ENCODE data around the gene PPFIA3.
"Not testable (repeated sequence)": the region's sequence is repeated elsewhere in the genome, so short reads cannot be mapped to it uniquely, and the experiment has no call there.

The PPFIA3 gene

GRCh38 chr19:49150106-49150943 lies 31.0 kb downstream of the PPFIA3 start:
- DNase-seq, result peak; percentile 30

GRCh38 chr19:49150944-49151243 lies 31.6 kb downstream of the PPFIA3 start:
- no peak for DNase-seq

DNA sequence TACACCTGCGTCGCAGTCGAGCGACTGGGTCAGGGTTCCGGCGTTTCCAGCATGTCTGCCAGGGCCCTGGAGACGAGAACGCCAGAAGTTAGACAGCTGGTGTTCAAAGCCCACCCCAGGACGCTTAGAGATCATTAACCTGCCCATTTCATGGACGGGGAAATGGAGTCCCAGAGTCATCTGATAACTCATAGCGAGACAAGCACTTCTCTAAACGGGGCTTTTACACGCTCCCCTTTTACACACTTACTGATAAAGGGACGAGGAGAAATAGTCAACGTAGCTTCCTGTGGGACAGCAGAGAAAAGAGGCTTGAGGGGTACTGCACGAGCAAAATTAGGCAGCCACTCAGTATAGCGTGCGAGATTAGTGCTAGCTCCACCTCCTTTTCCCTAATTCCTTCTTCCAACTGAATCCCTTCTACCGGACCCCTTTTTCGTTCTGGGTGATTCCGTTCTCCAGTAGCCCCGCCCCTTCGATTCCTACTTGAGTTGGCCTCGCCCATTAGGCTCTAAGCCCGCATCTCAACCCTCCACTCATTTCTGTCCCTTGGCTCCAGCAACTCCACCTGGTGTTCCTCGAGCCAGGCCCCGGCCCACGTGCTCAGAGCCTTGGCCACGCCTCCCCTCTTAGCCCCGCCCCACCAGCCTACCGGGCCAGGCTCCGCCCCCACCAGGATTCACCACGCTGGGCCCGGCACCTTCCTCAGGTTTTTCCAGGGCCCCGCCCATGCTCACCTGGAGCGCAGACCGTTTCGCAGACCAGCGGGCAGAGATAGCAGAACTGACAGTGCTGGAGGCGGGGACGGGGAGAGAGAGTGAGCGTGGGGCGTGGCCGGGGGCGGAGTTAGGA lies 32.1 kb downstream of the PPFIA3 start:
- DNase-seq, result peak; percentile 38

GRCh38 chr19:49152119-49152550 lies 32.8 kb downstream of the PPFIA3 start:
- DNase-seq, result no peak

DNA sequence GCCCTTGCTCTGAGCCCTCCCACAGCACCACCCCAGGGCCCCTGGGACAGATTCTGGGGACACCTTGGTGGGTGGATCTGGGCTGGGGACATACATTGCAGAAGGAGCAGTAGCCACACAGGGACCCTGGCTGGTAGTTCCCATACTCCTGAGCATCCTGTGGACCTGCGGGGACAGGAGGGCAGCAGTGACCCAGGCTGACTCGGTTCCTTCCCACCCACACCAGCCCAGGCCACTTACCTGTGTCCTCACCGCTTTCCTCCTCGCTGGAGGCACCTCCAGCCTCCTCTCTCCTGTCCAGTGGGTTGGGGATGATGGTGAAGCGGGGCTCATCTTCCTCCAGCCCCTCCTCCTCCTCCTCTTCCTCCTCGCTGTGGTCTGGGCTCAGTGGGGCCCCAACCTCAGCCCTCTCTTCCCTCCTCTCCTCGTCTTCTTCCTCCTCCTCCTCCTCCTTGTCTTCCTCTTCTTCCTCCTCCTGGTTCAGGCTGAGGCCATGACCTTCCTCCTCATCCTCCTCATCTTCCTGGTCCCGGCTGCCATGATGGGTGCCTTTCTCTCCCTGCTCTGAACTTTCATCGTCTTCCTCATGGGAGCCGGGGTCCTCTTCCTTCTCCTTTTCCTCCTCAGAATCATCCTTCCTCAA lies 33.9 kb downstream of the PPFIA3 start:
- DNase-seq, result no peak

GRCh38 chr19:49154279-49154678 lies 34.9 kb downstream of the PPFIA3 start:
- no peak for DNase-seq

DNA sequence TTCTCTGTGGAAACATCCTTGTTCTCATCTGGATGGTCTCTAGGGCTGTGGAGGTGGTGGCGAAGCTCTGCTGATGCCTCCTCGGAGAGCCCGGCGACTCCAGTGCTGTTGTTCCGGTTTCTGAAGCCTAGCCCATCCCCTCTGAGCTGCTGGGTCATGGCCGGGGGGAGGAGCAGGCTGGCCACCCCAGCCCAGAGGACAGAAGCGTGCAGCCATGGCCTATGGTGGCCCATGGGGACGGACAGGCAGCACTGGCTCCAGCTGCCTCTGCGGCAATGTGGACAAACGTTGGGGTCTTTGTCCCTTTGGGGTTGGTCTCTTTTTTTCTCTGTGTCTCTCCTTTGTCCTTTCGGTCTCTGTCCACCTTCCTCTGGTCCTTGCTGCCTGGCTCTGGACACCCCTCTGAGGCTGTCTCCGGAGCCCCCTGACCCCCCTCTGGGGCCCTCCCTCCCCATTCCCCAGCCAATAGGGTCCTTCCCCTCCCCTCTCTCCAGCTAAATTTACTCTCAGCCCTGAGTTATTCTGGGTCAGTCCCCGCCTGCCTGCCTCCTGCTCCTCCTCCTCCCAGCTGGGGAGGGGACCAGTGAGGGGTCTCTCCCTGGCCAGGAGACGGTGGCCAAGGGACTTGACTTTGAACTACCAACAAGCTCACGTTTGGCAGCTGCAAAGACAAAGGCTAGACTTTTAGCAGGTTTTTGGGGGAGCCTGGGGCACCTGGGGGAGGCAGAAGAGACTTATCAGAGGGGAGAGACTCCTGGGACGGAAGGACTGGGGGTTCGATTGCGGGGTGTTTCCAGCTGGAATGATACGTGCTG lies 35.9 kb downstream of the PPFIA3 start, which contains the start of gene HRC:
TSS of gene HRC (minus strand) at position 392 of the 815 bp plus-strand sequence. CDS start at position 233, 159 bp downstream.
- no peak for DNase-seq

DNA sequence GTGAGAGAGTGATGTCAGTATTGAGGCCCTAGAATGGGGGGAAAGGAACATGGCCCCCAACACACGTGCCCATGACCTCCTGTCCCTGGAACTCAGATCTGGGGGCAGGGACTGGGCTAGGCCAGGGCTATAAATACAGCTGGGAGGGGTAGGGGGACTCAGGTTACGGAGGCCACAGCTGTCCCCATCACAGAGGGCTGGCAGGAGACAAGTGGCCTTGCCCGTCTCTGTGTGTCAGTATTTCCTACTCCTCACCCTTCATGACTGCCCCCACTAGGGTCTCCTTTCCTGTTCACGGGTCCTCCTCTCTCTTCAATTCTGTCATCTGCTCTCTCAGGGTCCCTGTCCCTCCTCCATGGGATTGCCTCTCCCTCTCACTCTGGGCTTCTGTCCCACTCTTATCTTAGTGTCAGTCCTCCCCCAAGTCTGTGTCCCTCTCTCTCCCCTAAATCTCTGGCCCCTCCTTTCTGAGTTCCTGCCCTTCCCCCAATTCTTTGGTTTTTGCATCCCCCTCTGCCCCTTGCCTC lies 36.5 kb downstream of the PPFIA3 start:
- DNase-seq, result no peak

DNA sequence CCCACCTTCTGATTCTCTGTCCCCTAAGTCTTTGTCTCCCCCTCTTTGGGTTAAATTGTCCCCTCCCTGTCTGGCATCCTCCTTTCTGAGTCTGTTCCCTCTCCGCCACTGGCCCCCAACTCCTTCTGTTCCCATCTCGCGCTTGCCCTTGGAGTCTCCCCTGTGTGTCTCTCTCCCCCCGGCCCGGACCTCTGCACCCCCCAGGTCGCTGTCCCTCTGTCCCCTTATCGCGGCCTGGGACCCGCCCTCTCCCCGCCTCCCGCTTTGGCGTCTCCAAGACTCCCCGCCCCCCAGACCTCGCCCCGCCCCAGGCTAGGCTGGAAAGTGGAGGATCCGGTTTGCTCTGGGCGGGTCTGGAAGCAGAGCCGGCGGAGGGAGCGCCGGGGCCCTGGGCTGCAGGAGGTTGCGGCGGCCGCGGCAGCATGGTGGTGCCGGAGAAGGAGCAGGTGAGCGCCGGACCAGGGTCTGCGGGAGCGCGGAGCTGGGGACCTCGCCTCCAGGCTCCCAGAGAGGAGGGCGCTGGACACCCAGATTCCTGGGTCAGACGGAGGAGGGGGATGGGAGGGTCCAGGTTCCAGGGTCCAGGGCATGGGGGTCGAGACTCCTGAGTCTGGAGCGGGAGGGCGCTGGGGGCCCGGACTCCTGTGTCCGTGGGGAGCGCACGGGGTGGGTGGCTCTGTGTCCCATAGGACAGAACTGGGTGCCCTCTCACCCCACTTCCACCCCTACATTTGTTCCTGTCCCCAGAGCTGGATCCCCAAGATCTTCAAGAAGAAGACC lies 38.3 kb downstream of the PPFIA3 start, which contains the start of gene TRPM4:
TSS of gene TRPM4 (plus strand) at position 348 of the 780 bp plus-strand sequence. CDS start at position 423, 75 bp downstream.
- DNase-seq, result no peak

DNA sequence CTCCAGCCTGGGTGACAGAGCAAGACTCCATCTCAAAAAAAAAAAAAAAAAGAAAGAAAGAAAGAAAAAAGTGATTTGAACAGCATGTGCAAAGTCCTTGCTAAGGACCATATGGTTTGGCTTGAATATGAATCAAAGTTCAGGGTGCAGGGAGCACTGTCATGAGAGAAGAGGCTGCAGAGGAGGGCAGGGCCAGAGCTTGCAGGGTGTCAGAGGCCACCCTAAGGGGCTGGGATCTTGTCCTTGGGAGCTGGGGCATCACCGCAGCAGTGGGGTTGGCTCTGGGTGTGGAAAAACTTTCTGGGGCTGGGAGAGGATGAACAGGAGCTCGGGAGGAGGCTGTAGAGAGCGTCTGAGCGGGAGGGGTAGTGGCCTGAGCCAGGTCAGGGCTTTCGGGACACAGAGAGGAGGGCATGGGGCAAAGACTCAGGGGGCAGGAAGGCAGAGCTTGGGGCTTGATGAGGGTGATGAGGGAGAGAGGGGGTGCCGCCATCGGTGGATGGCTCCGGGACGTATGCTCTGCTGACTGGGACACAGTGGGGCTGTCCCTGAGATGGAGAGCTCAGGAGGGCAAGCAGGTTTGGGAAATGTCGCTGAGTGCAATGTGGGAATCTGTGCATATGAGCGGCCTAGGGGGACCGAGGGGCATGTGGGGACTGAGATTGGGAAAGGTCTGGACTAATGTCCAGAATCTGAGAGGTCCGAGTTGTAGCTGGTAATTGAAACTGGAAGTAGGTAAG lies 41.3 kb downstream of the PPFIA3 start:
- DNase-seq, result no peak

DNA sequence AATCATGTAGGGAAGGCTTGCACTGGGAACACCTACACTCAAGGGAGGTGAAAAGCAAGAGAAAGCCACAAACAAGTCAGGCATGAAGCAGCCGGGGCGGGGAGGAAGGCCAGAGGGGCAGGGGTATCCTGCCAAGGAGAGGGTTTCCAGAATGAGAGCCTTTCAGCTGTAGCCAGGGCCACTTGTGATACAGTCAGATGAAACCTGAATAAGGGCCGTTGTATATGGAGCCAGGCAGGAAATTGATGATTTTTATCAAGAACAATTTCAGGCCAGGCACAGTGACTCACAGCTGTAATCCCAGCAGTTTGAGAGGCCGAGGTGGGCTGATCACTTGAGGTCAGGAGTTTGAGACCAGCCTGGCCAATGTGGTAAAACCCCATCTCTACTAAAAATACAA lies 42.6 kb downstream of the PPFIA3 start:
- DNase-seq, result no peak

DNA sequence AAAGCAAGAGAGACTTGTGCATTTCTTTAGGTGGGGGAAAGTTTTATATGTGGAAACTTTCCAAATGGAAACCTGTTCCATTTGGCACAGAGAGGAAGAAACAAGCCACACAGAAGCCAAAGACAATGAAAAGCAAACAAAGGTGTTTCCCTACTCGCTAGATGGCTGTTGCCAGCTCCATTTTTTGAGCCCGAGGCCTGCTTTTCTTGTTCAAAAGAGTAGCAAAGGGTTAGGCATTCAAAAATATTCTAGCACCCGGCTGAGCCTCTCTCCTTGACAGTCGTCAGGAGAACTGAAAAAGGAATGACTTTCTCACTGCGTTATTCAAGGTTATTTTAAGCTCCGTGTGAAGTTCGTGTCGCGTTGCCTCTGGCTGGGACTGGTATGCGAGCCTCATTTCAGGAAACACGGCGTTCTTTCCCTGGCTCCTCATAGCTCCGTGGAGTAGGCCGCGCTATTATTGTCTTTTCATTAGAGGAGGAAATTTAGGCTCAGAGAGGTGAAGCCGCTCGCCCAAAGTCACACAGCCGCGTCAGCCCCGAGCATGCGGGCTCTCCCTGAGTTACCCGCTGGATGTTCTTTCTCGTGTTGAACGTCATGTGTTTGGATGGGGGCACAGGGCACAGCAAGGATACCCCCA lies 45.9 kb downstream of the PPFIA3 start:
- DNase-seq, result no peak

GRCh38 chr19:49165865-49166301 lies 46.5 kb downstream of the PPFIA3 start:
- DNase-seq, result no peak

- DNase-seq, result no peak
Observed at GRCh38 chr19:49167857-49168409, 48.6 kb downstream of the PPFIA3 start.

GRCh38 chr19:49168421-49168820 lies 49.1 kb downstream of the PPFIA3 start:
- no peak for DNase-seq

DNA sequence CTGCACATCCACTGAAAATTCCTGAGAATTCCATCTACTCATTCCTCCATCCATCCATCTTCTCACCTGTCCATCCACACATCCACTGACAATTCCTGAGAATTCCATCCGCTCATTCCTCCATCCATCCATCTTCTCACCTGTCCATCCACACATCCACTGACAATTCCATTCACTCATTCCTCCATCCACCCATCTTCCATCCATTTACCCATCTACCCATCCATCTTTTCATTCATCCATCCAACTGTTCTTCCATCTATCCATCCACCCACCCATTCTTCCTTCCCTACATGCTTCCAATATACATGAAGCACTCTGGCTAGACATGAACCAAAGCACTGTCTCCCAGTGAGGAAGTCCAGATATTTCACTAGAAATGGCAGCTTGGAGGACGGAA lies 53.9 kb downstream of the PPFIA3 start:
- DNase-seq, result no peak

- no peak for DNase-seq
Observed at GRCh38 chr19:49180659-49181058, 61.3 kb downstream of the PPFIA3 start.

GRCh38 chr19:49182010-49182847 lies 62.9 kb downstream of the PPFIA3 start:
- DNase-seq, result not testable (repeated sequence)

Measured in T-helper 9 cell (primary cell).